Small intestine (tissue), 7 donors: ENCODE results near the gene MAGEA2. TPM values are rescaled to one million over a fixed set of nuclear protein-coding genes. Genes with fewer than 3 reads are reported as not detected.
"Not testable (repeated sequence)": the region's sequence is repeated elsewhere in the genome, so short reads cannot be mapped to it uniquely, and the experiment has no call there.

Experiments used
- DNase-seq, 2 donors: peaks; one replicate each; pipeline versions ENCODE4 v3.0.0 to v3.0.0-alpha.2; 2013
- FAIRE-seq: peaks from 2 replicates; lab custom pipeline; 2012; peaks lifted over from hg19 to GRCh38; lab: Jason Lieb, UNC
- H3K27ac ChIP-seq, 3 donors: one replicate each; pipeline ENCODE4 v1.5.1; 2013; ENCODE audit warnings: low read length in 2 of 3, mild to moderate bottlenecking in 2 of 3, control low read depth in 1 of 3, inconsistent platforms in 1 of 3, low read depth in 1 of 3, moderate library complexity in 1 of 3
- H3K27me3 ChIP-seq, 3 donors: one replicate each; pipeline ENCODE4 v1.6.1; 2013; ENCODE audit warnings: low read length in 3 of 3, inconsistent platforms in 1 of 3; ENCODE audit not compliant: control insufficient read depth in 3 of 3, insufficient read depth in 3 of 3
- H3K36me3 ChIP-seq, 3 donors: one replicate each; pipeline ENCODE4 v1.6.1; 2013; ENCODE audit warnings: low read length in 3 of 3, inconsistent platforms in 1 of 3, low read depth in 1 of 3, mild to moderate bottlenecking in 1 of 3, moderate library complexity in 1 of 3; ENCODE audit not compliant: control insufficient read depth in 3 of 3, insufficient read depth in 2 of 3
- H3K4me1 ChIP-seq, 3 donors: one replicate each; pipeline ENCODE4 v1.6.1; 2013; ENCODE audit warnings: low read length in 2 of 3, inconsistent platforms in 1 of 3, low read depth in 1 of 3, mild to moderate bottlenecking in 1 of 3, moderate library complexity in 1 of 3; ENCODE audit not compliant: control insufficient read depth in 3 of 3, insufficient read depth in 2 of 3
- H3K4me3 ChIP-seq, 3 donors: one replicate each; pipeline ENCODE4 v1.5.1; 2013; ENCODE audit warnings: low read length in 3 of 3, control low read depth in 1 of 3, inconsistent platforms in 1 of 3, low read depth in 1 of 3, mild to moderate bottlenecking in 1 of 3, moderate library complexity in 1 of 3
- H3K9me3 ChIP-seq, 2 donors: one replicate each; pipeline ENCODE4 v1.6.1; 2013; ENCODE audit warnings: low read depth in 1 of 2, low read length in 1 of 2; ENCODE audit not compliant: control insufficient read depth in 2 of 2, insufficient read depth in 1 of 2
- WGBS, 3 donors: extraction: QIAGEN DNeasy Blood & Tissue Kit; methylation state at CpG; one replicate each; pipeline ENCODE4 v1.1.7; 2013; 5-methylcytosine and 5-hydroxymethylcytosine counted together
- polyA plus RNA-seq, 4 donors: library from polyadenylated mRNA; stranded (reverse) in 3 of 4; unstranded in 1 of 4; fragments of 200-250 nt in 3 of 4; fragments of 120-200 nt in 1 of 4; gene quantifications; one replicate each; pipeline versions ENCODE4 v1.2.1 to v1.2.3, GENCODE V29; 2013
- donor health status: healthy with polysubstance abuse.
- donor health status: control.
- donor health status: control.
- donor health status: Bipolar disorder and iron deficiency.
- donor health status: healthy.

MAGEA2 gene
- polyA plus RNA-seq, 4 donors = not detected

- not testable (repeated sequence) for H3K4me1 ChIP-seq, H3K36me3 ChIP-seq, H3K27ac ChIP-seq, H3K9me3 ChIP-seq, DNase-seq, H3K4me3 ChIP-seq, H3K27me3 ChIP-seq, FAIRE-seq
- no CpG with 5 or more reads among the region's 5 CpGs for WGBS, 3 donors
Measured at GRCh38 chrX:152754871-152755270, 1.2 kb upstream of the MAGEA2 start.

DNA sequence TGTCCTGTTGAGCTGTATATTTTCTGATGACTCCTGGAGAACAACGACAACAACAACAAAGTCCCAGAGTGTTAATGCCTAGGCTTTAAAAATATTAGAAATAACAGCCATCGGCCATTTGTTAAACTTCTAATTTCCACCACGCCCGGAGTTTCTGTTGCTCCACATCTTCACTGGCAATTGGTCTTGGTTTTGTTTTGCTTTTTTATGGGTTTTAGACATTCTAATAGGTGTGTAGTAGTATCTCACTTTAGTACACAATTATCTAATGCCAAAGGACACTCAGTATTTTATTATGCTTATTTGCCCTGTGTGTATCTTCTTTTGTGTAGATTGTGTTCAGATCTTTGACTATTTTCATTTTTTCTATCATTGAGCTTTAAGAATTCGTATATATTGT, 15.1 kb downstream of the MAGEA2 start:
- Histone ChIP-seq H3K27ac (no peak overlapping the region), H3K27me3 (no peaks in the 10 kb centered on the region), H3K4me3 (no peak overlapping the region), H3K9me3 (no peaks in the 10 kb centered on the region), H3K4me1 (no peaks in the 10 kb centered on the region), H3K36me3 (no peaks in the 10 kb centered on the region)
- WGBS, 3 donors = 79 to 92% (median 85%) methylated on average over 5 of the region's 5 CpGs
- no peak for FAIRE-seq
- no peak for DNase-seq

- not testable (repeated sequence) for H3K27me3 ChIP-seq, DNase-seq, H3K36me3 ChIP-seq, FAIRE-seq, H3K9me3 ChIP-seq, H3K4me1 ChIP-seq, H3K4me3 ChIP-seq, H3K27ac ChIP-seq
- 82 to 87% (median 86%) methylated on average over 12 of the region's 12 CpGs for WGBS, 3 donors
Measured at GRCh38 chrX:152736528-152736927, 17.1 kb downstream of the MAGEA2 start.

DNA sequence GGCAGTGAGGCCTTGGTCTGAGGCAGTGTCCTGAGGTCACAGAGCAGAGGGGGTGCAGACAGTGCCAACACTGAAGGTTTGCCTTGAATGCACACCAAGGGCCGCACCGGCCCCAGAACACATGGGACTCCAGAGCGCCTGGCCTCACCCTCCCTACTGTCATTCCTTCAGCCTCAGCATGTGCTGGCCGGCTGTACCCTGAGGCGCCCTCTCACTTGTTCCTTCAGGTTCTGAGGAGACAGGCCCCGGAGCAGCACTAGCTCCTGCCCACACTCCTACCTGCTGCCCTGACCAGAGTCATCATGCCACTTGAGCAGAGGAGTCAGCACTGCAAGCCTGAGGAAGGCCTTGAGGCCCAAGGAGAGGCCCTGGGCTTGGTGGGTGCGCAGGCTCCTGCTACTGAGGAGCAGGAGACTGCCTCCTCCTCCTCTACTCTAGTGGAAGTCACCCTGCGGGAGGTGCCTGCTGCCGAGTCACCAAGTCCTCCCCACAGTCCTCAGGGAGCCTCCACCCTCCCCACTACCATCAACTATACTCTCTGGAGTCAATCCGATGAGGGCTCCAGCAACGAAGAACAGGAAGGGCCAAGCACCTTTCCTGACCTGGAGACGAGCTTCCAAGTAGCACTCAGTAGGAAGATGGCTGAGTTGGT, 17.7 kb downstream of the MAGEA2 start:
- DNase-seq (no peak), FAIRE-seq (no peak)
- 89 to 96% (median 89%) methylated on average over 11 to 12 of the region's 12 CpGs for WGBS, 3 donors
- Histone ChIP-seq H3K27ac (no peak overlapping the region), H3K4me3 (no peak overlapping the region), H3K27me3 (no peaks in the 10 kb centered on the region), H3K4me1 (no peaks in the 10 kb centered on the region), H3K36me3 (no peaks in the 10 kb centered on the region), H3K9me3 (no peaks in the 10 kb centered on the region)

DNA sequence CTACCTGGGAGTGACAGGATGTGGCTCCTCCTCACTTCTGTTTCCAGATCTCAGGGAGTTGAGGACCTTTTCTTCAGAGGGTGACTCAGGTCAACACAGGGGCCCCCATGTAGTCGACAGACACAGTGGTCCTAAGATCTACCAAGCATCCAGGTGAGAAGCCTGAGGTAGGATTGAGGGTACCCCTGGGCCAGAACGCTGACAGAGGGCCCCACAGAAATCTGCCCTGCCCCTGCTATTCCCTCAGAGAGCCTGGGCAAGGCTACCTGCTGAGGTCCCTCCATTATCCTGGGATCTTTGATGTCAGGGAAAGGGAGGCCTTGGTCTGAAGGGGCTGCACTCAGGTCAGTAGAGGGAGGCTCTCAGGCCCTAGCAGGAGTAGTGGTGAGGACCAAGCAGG, 18.5 kb downstream of the MAGEA2 start:
- WGBS, 3 donors = 57 to 85% (median 80%) methylated on average over 2 of the region's 2 CpGs
- Histone ChIP-seq H3K27me3 (no peaks in the 10 kb centered on the region), H3K36me3 (no peaks in the 10 kb centered on the region), H3K4me3 (no peak overlapping the region), H3K27ac (no peak overlapping the region), H3K4me1 (no peaks in the 10 kb centered on the region), H3K9me3 (no peaks in the 10 kb centered on the region)
- no peak for FAIRE-seq
- DNase-seq = no peak

- not testable (repeated sequence) for H3K36me3 ChIP-seq, H3K4me3 ChIP-seq, FAIRE-seq, H3K4me1 ChIP-seq, H3K9me3 ChIP-seq, H3K27ac ChIP-seq, H3K27me3 ChIP-seq, DNase-seq
- 93 to 94% (median 94%) methylated on average over 19 to 22 of the region's 22 CpGs for WGBS, 3 donors
Measured at GRCh38 chrX:152734143-152734858, 19.3 kb downstream of the MAGEA2 start.

DNA sequence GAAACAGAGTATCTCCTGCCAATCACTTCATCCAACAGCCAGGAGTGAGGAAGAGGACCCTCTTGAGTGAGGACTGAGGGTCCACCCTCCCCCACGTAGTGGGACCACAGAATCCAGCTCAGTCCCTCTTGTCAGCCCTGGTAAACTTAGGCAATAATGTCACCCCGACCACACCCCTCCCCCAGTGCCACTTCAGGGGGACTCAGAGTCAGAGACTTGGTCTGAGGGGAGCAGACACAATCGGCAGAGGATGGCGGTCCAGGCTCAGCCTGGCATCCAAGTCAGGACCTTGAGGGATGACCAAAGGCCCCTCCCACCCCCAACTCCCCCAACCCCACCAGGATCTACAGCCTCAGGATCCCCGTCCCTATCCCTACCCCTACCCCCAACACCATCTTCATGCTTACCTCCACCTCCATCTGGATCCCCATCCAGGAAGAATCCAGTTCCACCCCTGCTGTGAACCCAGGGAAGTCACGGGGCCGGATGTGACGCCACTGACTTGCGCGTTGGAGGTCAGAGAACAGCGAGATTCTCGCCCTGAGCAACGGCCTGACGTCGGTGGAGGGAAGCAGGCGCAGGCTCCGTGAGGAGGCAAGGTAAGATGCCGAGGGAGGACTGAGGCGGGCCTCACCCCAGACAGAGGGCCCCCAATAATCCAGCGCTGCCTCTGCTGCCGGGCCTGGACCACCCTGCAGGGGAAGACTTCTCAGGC, 20.2 kb downstream of the MAGEA2 start, which contains the start of the genes CSAG1 and MAGEA12:
TSS of gene CSAG1 (minus strand) at position 461 of the 715 bp plus-strand sequence. CDS start 1,261 bp downstream, outside the sequence.
TSS of gene MAGEA12 (plus strand) at position 497 of the 715 bp plus-strand sequence. CDS start 2,405 bp downstream, outside the sequence.
- Histone ChIP-seq H3K4me3 (no peak within 1 kb of the TSS), H3K27me3 (no peaks in the 10 kb centered on the region), H3K4me1 (no peaks in the 10 kb centered on the region), H3K27ac (no peak within 1 kb of the TSS), H3K36me3 (no peaks in the 10 kb centered on the region), H3K9me3 (no peaks in the 10 kb centered on the region)
- DNase-seq (no peak), FAIRE-seq (no peak)
- WGBS, 3 donors = 73 to 88% (median 87%) methylated on average over 7 to 20 of the region's 21 CpGs

DNA sequence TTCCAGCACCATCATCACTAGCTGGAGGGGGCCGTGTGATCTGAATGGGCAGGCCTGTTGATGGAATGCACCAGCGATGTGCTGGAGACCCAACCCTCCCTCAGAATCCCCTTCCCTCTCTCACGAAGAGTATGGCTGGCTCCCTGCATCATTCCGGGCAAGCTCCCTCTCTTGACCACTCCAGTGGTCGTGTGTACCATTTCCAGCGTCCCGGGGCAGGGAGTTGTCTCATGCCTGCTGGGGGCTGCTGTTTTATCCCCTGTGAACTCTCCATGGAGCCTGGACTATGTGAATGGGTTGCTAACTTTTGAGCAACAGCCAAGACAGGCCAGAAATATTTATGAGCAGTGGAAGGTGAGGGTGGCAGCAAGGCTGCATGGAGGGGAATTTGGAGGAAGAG, 28.2 kb downstream of the MAGEA2 start:
- WGBS, 3 donors = 64 to 75% (median 65%) methylated on average over 6 to 7 of the region's 7 CpGs
- DNase-seq (no peak), FAIRE-seq (no peak)

More for the DNA sequence above, 28.2 kb downstream of the MAGEA2 start:
- H3K4me1 ChIP-seq = no peaks in the 10 kb centered on the region
- H3K27me3 ChIP-seq = no peaks in the 10 kb centered on the region
- no peak overlapping the region for H3K4me3 ChIP-seq
- H3K9me3 ChIP-seq = no peaks in the 10 kb centered on the region
- H3K36me3 ChIP-seq = no peaks in the 10 kb centered on the region
- no peak overlapping the region for H3K27ac ChIP-seq
